ENCODE data around the gene CENPH. TPM values are rescaled to one million over a fixed set of nuclear protein-coding genes. Genes with fewer than 3 reads are reported as not detected.
"Not testable (repeated sequence)": the region's sequence is repeated elsewhere in the genome, so short reads cannot be mapped to it uniquely, and the experiment has no call there.

CENPH gene
- total RNA-seq, 4 donors from 2014 or later = 0.88 to 3.4 (median 1.9) TPM

- 0% methylated on average over 35 to 41 of the region's 49 CpGs for WGBS, 2 donors
- H3K36me3 ChIP-seq = peaks cover 2 to 6% of the 10 kb centered on the region in 2 donors
- intact Hi-C loops (cut with DNase I) = no loop called here
Observed at GRCh38 chr5:69234457-69235268, 45.3 kb downstream of the CENPH start, which contains the start of gene CDK7. TSS of gene CDK7 (plus strand) at chr5:69234886. CDS start at chr5:69234976, 90 bp downstream.

GRCh38 chr5:69236733-69237132 is 47.4 kb downstream of the CENPH start:
- H3K4me3 ChIP-seq (replicated peaks in 1 of 3); H3K36me3 ChIP-seq; H3K27me3 ChIP-seq; intact Hi-C loops (cut with DNase I); H3K9me3 ChIP-seq; H3K27ac ChIP-seq; DNase-seq: not testable (repeated sequence)
- 94 to 95% methylated on average over 9 of the region's 9 CpGs for WGBS, 2 donors
- H3K4me1 ChIP-seq = peaks cover 10 to 13% of the 10 kb centered on the region in 2 donors

More at GRCh38 chr5:69234457-69235268, 45.3 kb downstream of the CENPH start, which contains the start of gene CDK7:
- peak in 1 of 2 donors; percentile 77 for TF ChIP-seq POLR2A (IDR thresholded peaks at IDR 0.05)
- TF ChIP-seq, protein P1, sequence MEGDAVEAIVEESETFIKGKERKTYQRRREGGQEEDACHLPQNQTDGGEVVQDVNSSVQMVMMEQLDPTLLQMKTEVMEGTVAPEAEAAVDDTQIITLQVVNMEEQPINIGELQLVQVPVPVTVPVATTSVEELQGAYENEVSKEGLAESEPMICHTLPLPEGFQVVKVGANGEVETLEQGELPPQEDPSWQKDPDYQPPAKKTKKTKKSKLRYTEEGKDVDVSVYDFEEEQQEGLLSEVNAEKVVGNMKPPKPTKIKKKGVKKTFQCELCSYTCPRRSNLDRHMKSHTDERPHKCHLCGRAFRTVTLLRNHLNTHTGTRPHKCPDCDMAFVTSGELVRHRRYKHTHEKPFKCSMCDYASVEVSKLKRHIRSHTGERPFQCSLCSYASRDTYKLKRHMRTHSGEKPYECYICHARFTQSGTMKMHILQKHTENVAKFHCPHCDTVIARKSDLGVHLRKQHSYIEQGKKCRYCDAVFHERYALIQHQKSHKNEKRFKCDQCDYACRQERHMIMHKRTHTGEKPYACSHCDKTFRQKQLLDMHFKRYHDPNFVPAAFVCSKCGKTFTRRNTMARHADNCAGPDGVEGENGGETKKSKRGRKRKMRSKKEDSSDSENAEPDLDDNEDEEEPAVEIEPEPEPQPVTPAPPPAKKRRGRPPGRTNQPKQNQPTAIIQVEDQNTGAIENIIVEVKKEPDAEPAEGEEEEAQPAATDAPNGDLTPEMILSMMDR (IDR thresholded peaks at IDR 0.05) = no peak
- Histone ChIP-seq H3K27me3 (no peaks in the 10 kb centered on the region), H3K27ac (peak within 1 kb of the TSS; percentile 36 to 71 (median 58)), H3K4me1 (peaks cover 10 to 13% of the 10 kb centered on the region in 2 donors), H3K4me3 (replicated peaks in 1 of 3) (peak within 1 kb of the TSS; percentile 4 to 73 (median 67)), H3K9me3 (no peaks in the 10 kb centered on the region)
- peak; percentile 97 for DNase-seq

- WGBS, 2 donors = 88 to 90% methylated on average over 3 of the region's 3 CpGs
- no peaks in the 10 kb centered on the region for H3K27me3 ChIP-seq
- H3K4me1 ChIP-seq = peaks cover 10 to 13% of the 10 kb centered on the region in 2 donors
- H3K9me3 ChIP-seq = no peaks in the 10 kb centered on the region
- H3K36me3 ChIP-seq = peaks cover 0 to 6% of the 10 kb centered on the region in 2 donors
- DNase-seq = no peak
- H3K4me3 ChIP-seq (replicated peaks in 1 of 3) = no peak overlapping the region
- no peak for TF ChIP-seq POLR2A (IDR thresholded peaks at IDR 0.05)
- TF ChIP-seq, protein P1 (IDR thresholded peaks at IDR 0.05) = no peak
- no peak overlapping the region for H3K27ac ChIP-seq
- intact Hi-C loops (cut with DNase I) = no loop called here
Observed at GRCh38 chr5:69237877-69238276, 48.5 kb downstream of the CENPH start.

DNA sequence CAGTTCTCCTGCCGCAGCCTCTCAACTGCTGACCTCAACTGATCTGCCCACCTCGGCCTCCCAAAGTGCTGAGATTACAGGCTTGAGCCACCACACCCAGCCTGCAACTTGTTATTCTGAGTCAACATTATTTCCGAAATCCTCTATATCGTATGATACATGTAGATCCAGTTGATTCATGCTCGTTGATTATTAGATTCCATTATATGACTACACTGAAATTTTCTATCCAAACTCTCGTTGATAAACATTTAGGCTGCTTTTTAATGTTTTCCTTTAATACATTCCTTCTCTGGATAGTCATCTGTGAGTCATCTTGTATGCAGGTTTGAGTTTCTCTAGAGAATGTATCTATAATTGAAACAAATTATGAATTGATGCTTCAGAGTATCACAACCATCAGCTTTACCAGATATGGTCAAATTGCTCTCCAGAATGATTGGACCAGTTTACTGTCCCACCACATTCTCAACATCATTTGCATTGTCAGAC is 49.4 kb downstream of the CENPH start:
- Histone ChIP-seq H3K27ac (no peak overlapping the region), H3K36me3 (peaks cover 0 to 6% of the 10 kb centered on the region in 2 donors), H3K27me3 (no peaks in the 10 kb centered on the region), H3K9me3 (no peaks in the 10 kb centered on the region), H3K4me3 (replicated peaks in 1 of 3) (no peak overlapping the region), H3K4me1 (peaks cover 10 to 13% of the 10 kb centered on the region in 2 donors)
- intact Hi-C loops (cut with DNase I) = no loop called here
- 93% methylated on average over 6 of the region's 6 CpGs for WGBS, 2 donors
- DNase-seq = no peak
- no peak for TF ChIP-seq POLR2A (IDR thresholded peaks at IDR 0.05)
- TF ChIP-seq, protein P1 (IDR thresholded peaks at IDR 0.05) = no peak

GRCh38 chr5:69242215-69242927 is 53.0 kb downstream of the CENPH start:
- no peak overlapping the region for H3K27ac ChIP-seq
- WGBS, 2 donors = 84 to 89% methylated on average over 8 of the region's 8 CpGs
- TF ChIP-seq POLR2A (IDR thresholded peaks at IDR 0.05) = no peak
- TF ChIP-seq, protein P1 (IDR thresholded peaks at IDR 0.05) = no peak
- peaks cover 0 to 6% of the 10 kb centered on the region in 2 donors for H3K36me3 ChIP-seq
- DNase-seq = no peak
- no peak overlapping the region for H3K4me3 ChIP-seq (replicated peaks in 1 of 3)
- H3K4me1 ChIP-seq = no peaks in the 10 kb centered on the region
- H3K27me3 ChIP-seq = no peaks in the 10 kb centered on the region
- H3K9me3 ChIP-seq = no peaks in the 10 kb centered on the region
- intact Hi-C loops (cut with DNase I) = no loop called here

All from thyroid gland (tissue), 4 donors.